Stomach (tissue), 9 donors: Measurements from ENCODE around the gene DDC. TPM values are rescaled to one million over a fixed set of nuclear protein-coding genes. Genes with fewer than 3 reads are reported as not detected.

ENCODE experiments used
- DNase-seq, 2 donors: peaks; one replicate each; pipeline versions ENCODE4 v3.0.0 to v3.0.0-alpha.2; 2013 to 2019
- H3K27ac ChIP-seq, 5 donors: fragments of 200-600 bp in 4 of 5; sonication (generic) in 4 of 5; one replicate each; pipeline ENCODE4 v1.5.1; 2013 to 2019; ENCODE audit warnings: mild to moderate bottlenecking in 1 of 5, moderate library complexity in 1 of 5
- H3K27me3 ChIP-seq, 3 donors: fragments of 200-600 bp; sonication (generic); one replicate each; pipeline ENCODE4 v1.5.1; 2017 to 2019; ENCODE audit warnings: mixed run types in 1 of 3
- H3K36me3 ChIP-seq, 4 donors: fragments of 200-600 bp; sonication (generic); 1 replicate in 3 of 4; 2 replicates in 1 of 4; pipeline ENCODE4 v1.5.1; 2016 to 2019
- H3K4me1 ChIP-seq, 4 donors: fragments of 200-600 bp; sonication (generic); one replicate each; pipeline ENCODE4 v1.5.1; 2016 to 2019
- H3K4me3 ChIP-seq, 4 donors: fragments of 200-600 bp; sonication (generic) in 3 of 4; one replicate each; pipeline ENCODE4 v1.5.1; 2016 to 2019; ENCODE audit warnings: mild to moderate bottlenecking in 1 of 4
- H3K9me3 ChIP-seq, 4 donors: fragments of 200-600 bp; sonication (generic); one replicate each; pipeline ENCODE4 v1.5.1; 2016 to 2019
- EP300 ChIP-seq: sonication (generic); formaldehyde crosslinking; IDR thresholded peaks from one replicate; pipeline ENCODE4 v1.6.1; 2017; ENCODE audit warnings: antibody characterized with exemption
- POLR2A ChIP-seq, 4 donors: fragments of 450-650 bp; IDR thresholded peaks; one replicate each; pipeline ENCODE4 v1.6.1; 2016; ENCODE audit warnings: antibody characterized with exemption in 4 of 4, control low read depth in 2 of 4, mild to moderate bottlenecking in 1 of 4, moderate library complexity in 1 of 4
- POLR2AphosphoS5 ChIP-seq, 3 donors: sonication (generic); formaldehyde crosslinking; IDR thresholded peaks; one replicate each; pipeline ENCODE4 v1.6.1; 2016; ENCODE audit warnings: antibody characterized with exemption in 3 of 3
- WGBS, 5 donors: extraction: QIAGEN DNeasy Blood & Tissue Kit in 3 of 5; methylation state at CpG; one replicate each; pipeline versions ENCODE4 v1.1.5 to v1.1.7; 2013 to 2018; 5-methylcytosine and 5-hydroxymethylcytosine counted together
- intact Hi-C: fragments of 100-400 bp; cut with DNase I; formaldehyde crosslinking; loops from one replicate; pipeline ENCODE4 v1.15.1; 2023; ENCODE audit warnings: low total_unique reads
- polyA plus RNA-seq, 3 donors: library from polyadenylated mRNA; stranded (reverse); fragments of 200-250 nt; gene quantifications; one replicate each; pipeline ENCODE4 v1.2.3, GENCODE V29; 2013
- total RNA-seq, 5 donors: library from RNA; depleted of rRNA; stranded (reverse); fragments of >200 nt; gene quantifications; one replicate each; pipeline versions ENCODE4 v1.1.0 to v1.2.3, GENCODE V29; 2014 to 2016
- TF ChIP-seq, protein P1 (sequence below), 7 experiments: fragments of 450-650 bp in 4 of 7; fragments of 200-600 bp in 3 of 7; sonication (generic) in 3 of 7; IDR thresholded peaks; one replicate each; pipeline ENCODE4 v1.5.1; 2016 to 2019; ENCODE audit warnings: antibody characterized with exemption in 7 of 7, control low read depth in 2 of 7, mild to moderate bottlenecking in 1 of 7
- donor health status: healthy with polysubstance abuse.
- donor health status: Bipolar disorder and iron deficiency.
- donor health status: healthy.

DDC gene
- total and polyA plus RNA-seq, 8 donors = 0.95 to 95.0 (median 4.7) TPM; not detected in 3

DNA sequence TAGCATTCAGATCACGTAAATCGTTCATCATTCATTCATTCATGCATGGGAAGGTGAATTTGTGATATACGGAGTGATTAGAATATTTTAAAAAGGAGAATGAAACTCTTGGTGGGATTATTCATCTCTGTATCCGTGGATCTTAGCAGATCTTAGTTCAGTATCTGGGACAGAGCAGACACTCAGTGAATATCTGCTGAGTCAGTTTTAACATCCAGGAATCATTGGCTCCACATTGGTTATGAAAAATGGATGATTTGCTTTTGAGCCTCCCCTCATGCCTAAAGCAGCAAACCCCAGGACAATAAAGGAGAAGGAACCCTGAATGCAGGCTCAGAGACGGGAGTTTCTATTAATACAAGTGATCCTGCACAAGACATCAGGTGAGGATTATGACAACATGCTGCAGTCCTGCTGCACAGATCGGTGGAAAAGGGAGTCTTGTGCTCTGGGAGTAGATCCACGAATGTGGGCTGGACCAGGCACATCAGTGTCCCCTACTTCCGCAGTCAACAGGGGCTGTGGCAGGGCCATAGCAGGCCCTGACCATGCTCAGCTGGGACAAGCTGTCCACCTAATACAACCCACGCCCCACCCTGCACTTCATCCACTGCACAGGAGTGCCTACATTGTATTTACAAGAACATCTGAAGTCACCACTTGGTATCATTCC, 88.1 kb downstream of the DDC start:
- no peak for DNase-seq
- WGBS, 5 donors = 90 to 96% (median 94%) methylated on average over 9 of the region's 9 CpGs
- Histone ChIP-seq H3K4me3 (no peak overlapping the region), H3K27me3 (no peaks in the 10 kb centered on the region), H3K4me1 (peaks cover 0 to 19% (median 0%) of the 10 kb centered on the region in 4 donors), H3K36me3 (no peaks in the 10 kb centered on the region), H3K9me3 (no peaks in the 10 kb centered on the region), H3K27ac (no peak overlapping the region)
- intact Hi-C loops = no loop called here
- TF ChIP-seq, protein P1, sequence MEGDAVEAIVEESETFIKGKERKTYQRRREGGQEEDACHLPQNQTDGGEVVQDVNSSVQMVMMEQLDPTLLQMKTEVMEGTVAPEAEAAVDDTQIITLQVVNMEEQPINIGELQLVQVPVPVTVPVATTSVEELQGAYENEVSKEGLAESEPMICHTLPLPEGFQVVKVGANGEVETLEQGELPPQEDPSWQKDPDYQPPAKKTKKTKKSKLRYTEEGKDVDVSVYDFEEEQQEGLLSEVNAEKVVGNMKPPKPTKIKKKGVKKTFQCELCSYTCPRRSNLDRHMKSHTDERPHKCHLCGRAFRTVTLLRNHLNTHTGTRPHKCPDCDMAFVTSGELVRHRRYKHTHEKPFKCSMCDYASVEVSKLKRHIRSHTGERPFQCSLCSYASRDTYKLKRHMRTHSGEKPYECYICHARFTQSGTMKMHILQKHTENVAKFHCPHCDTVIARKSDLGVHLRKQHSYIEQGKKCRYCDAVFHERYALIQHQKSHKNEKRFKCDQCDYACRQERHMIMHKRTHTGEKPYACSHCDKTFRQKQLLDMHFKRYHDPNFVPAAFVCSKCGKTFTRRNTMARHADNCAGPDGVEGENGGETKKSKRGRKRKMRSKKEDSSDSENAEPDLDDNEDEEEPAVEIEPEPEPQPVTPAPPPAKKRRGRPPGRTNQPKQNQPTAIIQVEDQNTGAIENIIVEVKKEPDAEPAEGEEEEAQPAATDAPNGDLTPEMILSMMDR (IDR thresholded peaks at IDR 0.05) = no peak
- TF ChIP-seq POLR2A (IDR thresholded peaks at IDR 0.05) (no peak), EP300 (no peak), POLR2AphosphoS5 (IDR thresholded peaks at IDR 0.05) (no peak)

- intact Hi-C loops = no loop called here
- H3K9me3 ChIP-seq = no peaks in the 10 kb centered on the region
- no peaks in the 10 kb centered on the region for H3K27me3 ChIP-seq
- peak overlapping the region in 1 of 5 donors; percentile 67 for H3K27ac ChIP-seq
- no peak overlapping the region for H3K4me3 ChIP-seq
- WGBS, 5 donors = 16 to 35% (median 29%) methylated on average over 3 to 4 of the region's 4 CpGs
- TF ChIP-seq, protein P1 (IDR thresholded peaks at IDR 0.05) = no peak
- TF ChIP-seq POLR2A (IDR thresholded peaks at IDR 0.05) (no peak), POLR2AphosphoS5 (IDR thresholded peaks at IDR 0.05) (no peak), EP300 (no peak)
- H3K36me3 ChIP-seq = no peaks in the 10 kb centered on the region
- DNase-seq = peak in 1 of 2 donors; percentile 26
- peaks cover 0 to 19% (median 0%) of the 10 kb centered on the region in 4 donors for H3K4me1 ChIP-seq
These were observed 89.9 kb downstream of the DDC start for GRCh38 chr7:50475340-50475739.

DNA sequence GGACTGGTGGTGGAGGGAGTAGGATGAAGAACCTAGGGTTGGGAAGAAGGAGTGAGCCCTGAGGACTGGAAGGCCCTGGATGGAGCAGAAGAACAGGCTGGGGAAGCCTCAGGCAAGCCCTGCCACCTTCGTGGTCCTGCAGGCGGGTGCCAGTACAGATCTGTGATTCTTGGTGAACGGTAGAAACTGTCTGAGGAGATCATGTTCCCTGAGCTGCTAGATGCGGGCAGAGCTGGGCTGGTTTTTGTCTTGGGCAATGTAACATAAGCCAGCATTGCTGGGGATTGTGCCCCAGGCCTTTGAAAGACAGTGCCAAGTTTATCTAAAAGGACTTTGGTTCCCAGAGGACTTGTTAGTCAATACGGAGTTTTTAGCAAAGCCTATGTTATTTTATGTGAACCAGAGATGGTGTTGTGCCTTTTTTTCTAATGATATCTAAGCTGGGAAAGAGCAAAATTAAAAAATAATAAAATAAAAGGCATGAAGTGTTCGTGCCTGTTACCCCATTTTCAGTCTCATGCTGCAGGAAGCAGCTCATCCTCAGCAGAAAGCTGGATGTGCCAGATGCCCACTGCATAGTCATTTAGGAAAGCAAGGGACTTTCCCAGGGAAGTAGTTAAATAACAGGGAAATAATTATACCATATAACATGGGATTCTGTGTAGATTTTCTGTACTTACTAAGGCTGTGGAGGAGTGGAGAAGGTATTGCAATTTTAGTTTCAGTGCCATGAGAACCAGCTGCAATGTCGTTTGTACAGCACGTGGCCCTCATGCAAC, 90.6 kb downstream of the DDC start:
- WGBS, 5 donors = 59 to 68% (median 63%) methylated on average over 8 of the region's 8 CpGs
- TF ChIP-seq, protein P1 (IDR thresholded peaks at IDR 0.05) = no peak
- TF ChIP-seq EP300 (no peak), POLR2A (IDR thresholded peaks at IDR 0.05) (no peak), POLR2AphosphoS5 (IDR thresholded peaks at IDR 0.05) (no peak)
- Histone ChIP-seq H3K4me1 (peaks cover 0 to 14% (median 0%) of the 10 kb centered on the region in 4 donors), H3K27ac (peak overlapping the region in 2 of 5 donors; percentile 29 to 67), H3K36me3 (no peaks in the 10 kb centered on the region), H3K27me3 (no peaks in the 10 kb centered on the region), H3K4me3 (no peak overlapping the region), H3K9me3 (no peaks in the 10 kb centered on the region)
- DNase-seq = no peak
- intact Hi-C loops = no loop called here

GRCh38 chr7:50473531-50473930, 91.7 kb downstream of the DDC start:
- intact Hi-C loops = no loop called here
- Histone ChIP-seq H3K36me3 (no peaks in the 10 kb centered on the region), H3K9me3 (no peaks in the 10 kb centered on the region), H3K27ac (peak overlapping the region in 2 of 5 donors; percentile 29 to 67), H3K4me1 (peaks cover 0 to 8% (median under 1%) of the 10 kb centered on the region in 4 donors), H3K27me3 (no peaks in the 10 kb centered on the region), H3K4me3 (no peak overlapping the region)
- WGBS, 5 donors = 95 to 100% (median 97%) methylated on average over 3 to 4 of the region's 4 CpGs
- DNase-seq = no peak
- TF ChIP-seq EP300 (peak; percentile 26), POLR2A (IDR thresholded peaks at IDR 0.05) (no peak), POLR2AphosphoS5 (IDR thresholded peaks at IDR 0.05) (peak in 1 of 3 donors; percentile 22)
- TF ChIP-seq, protein P1 (IDR thresholded peaks at IDR 0.05) = no peak
